NCI-H526 (cell line): ENCODE data around the gene RIN3.

Experiments used
- DNase-seq, 2 experiments: peaks; one replicate each; lab custom pipeline; 2025; lab: John Stamatoyannopoulos, UW

RIN3 gene

GRCh38 chr14:92649934-92650545, 136.5 kb downstream of the RIN3 start:
- DNase-seq: no peak

DNA sequence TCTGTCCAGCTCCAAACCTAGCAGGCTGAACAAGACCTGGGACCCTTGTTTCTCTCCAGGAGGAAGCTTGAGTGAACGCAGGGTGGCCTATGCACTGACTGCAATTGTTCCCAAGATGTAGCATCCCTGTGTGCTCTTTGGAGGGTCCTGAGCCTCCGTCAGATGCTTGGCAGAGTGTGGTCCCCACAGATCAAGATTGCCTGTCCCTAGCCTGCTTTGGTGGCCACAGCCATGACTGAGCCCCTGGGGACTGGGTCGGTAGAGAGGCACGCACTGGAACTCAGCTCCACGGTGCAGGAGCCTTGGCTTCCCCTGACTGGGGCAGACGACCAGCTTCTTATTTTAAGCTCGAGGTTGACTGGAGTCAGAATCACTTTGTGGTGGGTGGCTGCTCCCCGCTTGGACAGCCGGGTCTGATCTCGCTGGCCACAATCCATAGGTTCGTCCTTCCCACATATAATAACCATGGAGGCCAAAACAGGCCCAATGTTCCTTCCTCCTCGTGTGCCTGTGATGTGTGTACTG, 137.1 kb downstream of the RIN3 start:
- DNase-seq: no peak

DNA sequence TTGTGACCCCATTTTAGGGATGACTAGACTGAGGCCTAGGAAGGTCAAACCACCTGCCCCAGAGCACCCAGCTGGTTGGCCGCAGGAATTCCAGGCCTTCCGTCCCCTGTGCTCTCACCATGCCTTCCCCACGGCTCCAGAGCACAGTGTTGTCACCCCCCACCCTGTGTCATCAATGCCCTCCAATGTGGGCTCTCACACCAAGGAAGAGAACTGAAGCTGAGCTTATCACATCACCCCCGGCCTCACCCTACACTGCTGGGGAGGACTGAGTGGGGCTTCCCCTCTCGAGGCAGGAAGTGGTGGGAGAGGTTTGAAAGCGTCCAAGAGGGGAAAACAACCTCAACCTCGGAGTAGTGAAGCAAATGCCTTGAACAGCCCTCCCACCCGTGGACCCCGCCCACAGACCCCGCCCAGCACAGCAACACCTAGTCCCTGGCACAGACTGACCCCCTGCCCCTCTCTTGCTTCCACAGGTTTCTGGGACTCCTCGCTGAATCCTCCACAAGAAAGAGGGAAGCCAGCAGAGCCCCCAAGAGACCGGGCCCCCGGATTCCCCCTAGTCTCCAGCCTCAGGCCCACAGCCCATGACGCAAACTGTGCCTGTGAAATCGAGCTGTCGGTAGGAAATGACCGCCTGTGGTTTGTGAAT, 137.7 kb downstream of the RIN3 start:
- DNase-seq: no peak

GRCh38 chr14:92651758-92652406, 138.3 kb downstream of the RIN3 start:
- DNase-seq: no peak

DNA sequence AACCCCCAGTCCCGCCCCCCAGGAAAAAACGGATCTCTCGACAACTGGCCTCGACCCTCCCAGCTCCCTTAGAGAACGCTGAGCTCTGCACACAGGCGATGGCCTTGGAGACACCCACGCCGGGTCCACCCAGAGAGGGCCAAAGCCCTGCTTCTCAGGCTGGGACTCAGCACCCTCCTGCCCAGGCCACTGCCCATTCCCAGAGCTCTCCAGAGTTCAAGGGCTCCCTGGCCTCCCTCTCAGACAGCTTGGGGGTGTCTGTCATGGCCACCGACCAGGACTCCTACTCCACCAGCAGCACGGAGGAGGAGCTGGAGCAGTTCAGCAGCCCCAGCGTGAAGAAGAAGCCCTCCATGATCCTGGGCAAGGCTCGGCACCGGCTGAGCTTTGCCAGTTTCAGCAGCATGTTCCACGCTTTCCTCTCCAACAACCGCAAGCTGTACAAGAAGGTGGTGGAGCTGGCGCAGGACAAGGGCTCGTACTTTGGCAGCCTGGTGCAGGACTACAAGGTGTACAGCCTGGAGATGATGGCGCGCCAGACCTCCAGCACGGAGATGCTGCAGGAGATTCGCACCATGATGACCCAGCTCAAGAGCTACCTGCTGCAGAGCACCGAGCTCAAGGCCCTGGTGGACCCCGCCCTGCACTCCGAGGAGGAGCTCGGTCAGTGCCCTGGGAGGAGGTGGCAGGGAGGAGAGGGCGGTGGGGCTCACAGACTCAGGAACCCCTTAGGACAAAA, 139.0 kb downstream of the RIN3 start:
- DNase-seq: no peak

GRCh38 chr14:92653162-92653651, 139.6 kb downstream of the RIN3 start:
- DNase-seq: no peak

DNA sequence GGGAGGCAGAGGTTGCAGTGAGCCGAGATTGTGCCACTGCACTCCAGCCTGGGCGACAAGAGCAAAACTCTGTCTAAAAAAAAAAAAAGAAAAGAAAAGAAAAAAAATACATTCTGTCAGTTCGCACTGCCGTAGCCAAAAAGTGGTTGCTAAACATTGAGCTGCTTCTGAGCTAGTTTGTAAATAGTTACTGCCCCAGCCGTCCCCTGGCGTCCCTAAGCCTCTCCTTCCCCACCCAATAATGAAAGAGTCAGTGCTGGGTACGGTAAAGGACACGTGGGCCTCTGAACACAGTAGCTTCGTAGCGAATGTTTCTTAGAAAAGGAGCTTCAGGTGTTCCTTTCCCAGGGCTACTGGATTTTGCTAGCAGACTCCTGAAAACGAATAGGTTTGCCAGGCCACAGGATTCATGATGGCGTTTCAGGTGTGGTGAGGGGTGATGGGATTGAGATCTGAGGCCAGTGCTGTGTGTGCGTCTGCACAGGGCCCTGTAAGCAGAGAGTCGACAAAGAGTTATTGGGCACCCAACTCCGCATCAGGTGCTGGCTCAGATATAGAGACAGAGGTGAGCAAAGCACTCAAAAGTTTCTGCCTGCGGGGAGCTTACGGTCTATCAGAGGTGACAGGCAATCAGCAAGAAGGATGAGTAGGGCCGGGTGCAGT, 140.8 kb downstream of the RIN3 start:
- DNase-seq: no peak

DNA sequence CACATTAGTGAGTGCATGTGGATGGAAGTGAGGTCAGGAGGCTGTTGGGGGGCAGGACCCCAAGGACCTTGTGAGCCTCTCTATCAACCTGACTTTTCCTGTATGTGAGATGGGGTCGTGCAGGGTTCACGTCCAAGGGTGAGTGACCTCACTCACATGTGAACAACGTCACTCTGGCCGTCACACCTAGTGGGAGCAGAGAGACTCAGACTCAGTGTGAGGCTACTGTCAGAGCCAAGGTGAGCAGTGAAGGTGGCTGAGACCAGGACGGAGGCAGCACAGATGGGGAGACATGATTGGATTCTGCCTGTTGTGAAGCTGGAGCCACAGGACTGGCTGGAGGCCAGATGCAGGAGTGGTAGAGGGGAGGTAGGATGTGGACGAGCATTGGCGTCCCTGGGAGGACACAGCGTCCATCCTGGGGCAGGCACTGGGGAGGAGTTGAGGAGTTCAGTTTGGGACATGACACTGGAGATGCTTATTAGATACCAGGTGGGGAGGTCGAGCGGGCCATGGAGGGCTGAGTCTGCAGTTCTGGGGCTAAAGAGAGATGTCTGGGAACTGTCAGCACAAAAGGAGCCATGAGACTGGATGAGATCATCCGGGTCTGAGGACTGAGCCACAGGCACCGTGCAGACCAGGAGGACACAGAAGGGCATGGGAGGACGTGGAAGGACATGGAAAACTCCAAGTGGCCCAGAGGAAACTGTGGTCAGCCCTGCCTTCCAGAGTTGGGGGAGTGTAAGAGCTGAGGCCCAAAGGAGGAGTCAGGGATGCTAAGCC, 142.0 kb downstream of the RIN3 start:
- no peak for DNase-seq

DNA sequence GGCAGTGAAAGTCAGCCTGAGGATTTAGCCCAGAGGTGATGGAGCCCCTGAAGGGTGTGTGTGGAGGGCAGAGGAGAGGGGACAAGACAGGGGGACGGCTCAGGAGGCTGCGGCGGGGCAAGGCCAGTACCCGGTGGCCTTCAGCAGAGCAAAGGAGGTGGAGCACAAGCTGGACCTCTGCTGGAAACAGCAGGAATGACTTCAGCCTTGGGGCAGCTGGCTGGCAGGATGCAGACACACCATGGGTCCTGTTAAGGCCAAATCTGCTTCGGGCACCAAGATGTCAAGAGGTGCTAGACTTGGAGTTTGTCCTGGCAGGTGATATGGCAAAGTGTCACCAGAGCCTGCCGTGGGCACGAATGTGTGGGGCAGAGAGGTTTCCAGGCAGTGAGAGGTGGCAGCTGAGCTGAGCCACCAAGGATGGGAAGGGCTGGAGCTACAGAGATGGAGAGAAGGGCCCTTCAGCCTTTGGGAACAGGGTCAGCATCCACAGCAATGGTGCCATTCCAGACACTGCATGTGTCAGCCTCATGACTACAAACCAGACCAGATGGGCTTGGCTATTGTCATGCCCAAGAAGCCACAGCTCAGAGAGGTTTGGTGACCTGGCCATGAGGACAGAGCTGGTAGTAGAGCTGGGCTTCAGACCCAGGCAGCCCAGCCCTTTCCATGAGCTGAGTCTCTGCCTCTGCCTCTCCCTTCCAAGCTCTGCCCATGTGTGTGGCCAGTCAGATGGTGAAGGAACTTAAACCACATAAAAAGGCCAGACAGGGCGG, 142.9 kb downstream of the RIN3 start:
- DNase-seq: no peak

DNA sequence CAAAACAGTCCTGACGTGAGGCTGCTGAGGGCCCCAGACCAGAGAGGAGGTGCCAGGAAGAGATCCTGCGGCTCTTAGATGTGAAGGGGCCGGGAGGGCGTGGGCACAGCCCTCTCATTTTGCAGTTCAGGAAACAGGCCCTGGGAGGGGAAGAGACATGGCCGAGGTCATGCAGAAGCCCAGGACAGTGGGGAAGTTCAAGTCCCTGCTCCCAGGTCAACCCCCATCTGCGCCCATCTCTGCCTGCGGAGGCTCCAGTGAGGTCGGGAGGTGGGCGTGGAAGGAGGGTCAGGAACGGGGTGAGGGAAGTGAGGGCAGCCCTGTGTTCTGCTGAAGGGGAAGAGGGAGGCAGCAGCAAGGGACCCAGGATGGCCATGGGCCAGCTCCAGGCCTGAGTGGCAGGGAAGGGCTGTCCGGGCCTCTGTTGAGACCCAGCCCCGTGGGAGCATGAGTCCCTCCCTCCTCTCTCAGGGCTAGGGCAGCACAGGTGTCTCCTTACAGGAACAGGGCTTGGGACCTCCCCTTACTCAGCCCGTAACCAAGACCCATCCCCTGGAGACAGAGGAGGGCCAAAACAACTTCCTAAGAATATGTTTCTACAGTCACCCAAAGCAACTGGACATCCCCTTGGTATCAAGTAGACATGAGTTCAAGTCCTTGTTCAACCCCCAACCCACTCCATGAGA, 144.0 kb downstream of the RIN3 start:
- no peak for DNase-seq

DNA sequence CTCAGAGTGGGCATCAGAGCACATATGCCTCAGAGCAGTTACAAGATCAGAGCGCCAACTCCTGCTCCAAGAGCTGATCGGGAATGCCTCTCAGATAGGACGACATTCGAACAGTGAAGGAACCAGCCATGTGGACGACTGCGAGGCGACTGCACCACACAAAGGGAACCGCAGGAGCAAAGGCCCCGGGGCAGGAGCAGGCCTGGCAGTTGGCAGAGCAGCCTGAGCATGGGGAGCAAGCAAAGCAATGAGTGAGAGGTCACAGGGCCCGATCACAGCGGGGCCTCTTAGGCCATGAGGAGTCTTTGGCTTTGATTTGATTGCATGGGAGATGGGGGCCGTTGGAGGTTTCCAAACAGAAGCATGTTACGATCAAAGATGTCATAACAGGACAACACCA, 144.6 kb downstream of the RIN3 start:
- DNase-seq: no peak

DNA sequence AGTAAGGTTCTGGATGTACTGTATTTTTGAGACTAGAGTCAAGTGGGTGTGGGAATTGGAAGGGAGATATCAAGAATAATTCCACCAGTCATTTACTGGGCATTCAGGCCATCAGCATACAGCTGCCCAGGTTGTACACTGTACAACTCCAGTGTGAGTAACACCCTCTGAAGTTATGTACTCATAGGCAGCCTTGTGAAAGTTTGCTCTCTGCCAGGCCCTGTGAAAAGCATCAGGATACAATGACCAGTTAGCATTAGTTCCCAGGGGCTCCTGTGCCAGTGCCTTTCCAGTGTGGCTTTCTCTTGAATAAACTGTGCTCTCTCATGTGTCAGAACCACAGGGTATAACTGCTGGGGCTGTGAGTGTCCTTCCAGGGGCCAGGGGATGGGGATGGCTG, 145.1 kb downstream of the RIN3 start:
- no peak for DNase-seq

GRCh38 chr14:92659765-92660561, 146.4 kb downstream of the RIN3 start:
- no peak for DNase-seq

DNA sequence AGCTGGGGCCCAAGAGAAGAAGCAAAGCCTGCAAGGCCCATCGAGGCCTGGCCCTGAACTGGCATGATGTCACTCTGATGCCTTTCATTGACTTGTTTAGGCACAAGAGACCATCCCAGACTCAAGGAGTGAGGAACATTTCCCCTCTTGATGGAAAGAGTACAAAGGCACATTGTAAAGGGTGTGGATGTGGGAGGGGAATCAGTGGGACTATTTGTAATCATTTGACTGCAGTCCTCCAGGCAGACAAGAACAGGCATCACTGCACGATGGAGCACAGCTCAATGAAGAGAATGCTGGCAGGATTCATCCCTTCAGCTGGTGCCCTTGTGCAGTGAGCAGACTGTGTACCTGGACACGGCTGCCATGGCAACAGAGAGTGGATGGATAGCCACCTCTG, 147.0 kb downstream of the RIN3 start:
- DNase-seq: no peak

DNA sequence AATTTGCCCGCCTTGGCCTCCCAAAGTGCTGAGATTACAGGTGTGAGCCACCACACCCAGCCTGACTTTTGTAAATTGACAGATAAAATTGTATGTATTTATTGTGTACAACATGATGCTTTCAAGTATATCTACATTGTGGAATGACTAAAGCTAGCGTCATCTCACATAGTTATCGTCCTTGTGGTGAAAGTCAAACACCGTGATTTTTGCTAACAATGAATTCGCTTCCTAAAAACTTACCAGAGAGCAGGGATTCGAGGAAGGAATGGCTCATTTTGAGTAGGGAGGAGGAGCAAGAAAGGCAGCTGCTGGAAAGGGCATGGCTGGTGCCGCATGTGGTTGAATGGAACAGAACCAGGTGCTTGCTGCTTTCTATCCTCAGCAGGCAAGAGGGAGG, 149.5 kb downstream of the RIN3 start:
- DNase-seq: no peak

GRCh38 chr14:92665661-92666110, 152.1 kb downstream of the RIN3 start:
- no peak for DNase-seq

GRCh38 chr14:92666251-92666650, 152.7 kb downstream of the RIN3 start:
- no peak for DNase-seq

GRCh38 chr14:92668276-92668973, 154.8 kb downstream of the RIN3 start:
- DNase-seq: no peak
